Hematopoietic multipotent progenitor cell treated with erythropoietin and hydrocortisone succinate and interleukin-3 and kit ligand, for 8 days (in vitro differentiated cells): ENCODE measurements around the gene VGLL4.

Experiments used
- DNase-seq: peaks from one replicate; pipeline ENCODE4 v3.0.0-alpha.2; 2015

VGLL4 gene

DNA sequence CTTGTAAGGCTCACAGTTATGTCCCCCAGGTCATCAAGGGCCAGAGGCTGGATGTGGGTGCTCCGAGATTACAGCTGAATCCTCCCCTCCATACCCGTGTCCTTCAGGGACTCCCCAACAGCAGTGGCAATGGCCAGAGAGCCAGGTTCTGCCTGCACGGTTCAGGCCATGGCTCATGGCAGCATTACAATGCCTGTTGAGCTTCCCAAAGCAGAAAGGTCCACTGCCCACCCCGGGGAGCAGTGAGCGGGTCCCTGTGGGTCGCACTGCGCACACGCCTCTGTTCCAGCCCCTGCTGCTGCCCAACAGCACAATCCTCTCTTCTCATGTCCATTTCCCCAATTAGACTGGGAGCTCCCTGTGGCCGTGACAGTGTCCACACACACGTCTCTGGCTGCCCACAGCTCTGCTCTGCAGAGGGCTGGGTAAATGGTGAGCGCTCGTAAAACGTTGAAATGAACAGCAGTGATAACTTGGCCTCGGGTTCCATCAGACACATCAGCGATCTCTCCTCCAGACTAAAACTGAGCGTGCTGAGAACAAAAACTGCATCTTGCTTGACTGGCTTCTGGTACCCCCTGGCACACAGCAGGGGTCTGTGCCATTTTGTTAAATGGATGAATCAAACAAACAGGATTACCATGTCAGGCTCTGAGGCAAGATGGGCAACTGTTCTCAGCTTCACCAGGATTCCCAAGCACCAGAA, 80.4 kb downstream of the VGLL4 start:
- DNase-seq: no peak

DNA sequence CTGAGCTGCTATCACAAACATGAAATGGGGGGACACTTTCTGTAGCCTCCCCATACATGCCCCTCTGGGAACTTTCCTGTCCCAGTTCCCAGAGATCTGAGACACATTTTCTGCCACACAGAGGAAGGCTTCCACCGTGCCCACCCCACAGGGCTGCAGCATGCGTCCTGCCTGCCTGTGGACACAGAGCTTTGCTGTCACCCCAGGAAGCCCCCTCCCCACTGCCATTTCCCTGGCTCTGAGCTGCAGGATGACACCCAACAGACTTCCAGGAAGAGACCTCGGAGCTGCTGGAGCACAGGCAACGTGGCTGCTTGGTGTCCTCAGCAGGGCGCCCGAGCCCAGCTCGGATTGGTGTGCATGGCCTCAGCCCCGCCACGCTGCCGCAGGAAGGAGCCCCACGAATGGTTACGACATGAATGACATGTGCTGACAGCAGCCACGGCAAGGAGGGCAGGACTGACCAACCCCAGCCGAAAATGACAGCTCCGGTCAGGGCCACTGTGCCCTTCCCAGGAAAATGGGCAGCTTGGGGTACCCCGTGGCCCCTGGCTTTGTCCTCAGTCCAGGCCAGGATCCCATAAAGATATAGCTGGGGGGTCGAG, 81.3 kb downstream of the VGLL4 start:
- DNase-seq: no peak

DNA sequence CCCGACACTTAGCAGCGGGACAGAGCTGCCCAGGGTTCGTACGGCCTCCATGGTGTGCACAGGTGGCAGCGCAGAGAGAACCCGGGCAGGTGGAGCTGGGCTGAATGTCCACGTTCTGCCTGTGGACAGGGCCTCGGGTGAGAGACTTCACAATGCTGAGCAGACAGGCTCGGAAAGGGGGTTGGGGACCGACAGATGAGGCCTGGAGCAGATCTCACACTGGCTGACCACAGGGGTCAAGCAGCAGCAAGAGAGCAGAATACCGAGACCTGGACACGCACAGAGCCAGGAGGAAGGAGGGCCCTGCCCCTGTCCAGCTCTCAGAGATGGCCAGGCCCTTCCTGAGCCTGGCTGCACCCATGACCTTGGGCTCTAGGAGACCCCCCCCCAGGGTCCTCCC, 83.0 kb downstream of the VGLL4 start:
- no peak for DNase-seq

DNA sequence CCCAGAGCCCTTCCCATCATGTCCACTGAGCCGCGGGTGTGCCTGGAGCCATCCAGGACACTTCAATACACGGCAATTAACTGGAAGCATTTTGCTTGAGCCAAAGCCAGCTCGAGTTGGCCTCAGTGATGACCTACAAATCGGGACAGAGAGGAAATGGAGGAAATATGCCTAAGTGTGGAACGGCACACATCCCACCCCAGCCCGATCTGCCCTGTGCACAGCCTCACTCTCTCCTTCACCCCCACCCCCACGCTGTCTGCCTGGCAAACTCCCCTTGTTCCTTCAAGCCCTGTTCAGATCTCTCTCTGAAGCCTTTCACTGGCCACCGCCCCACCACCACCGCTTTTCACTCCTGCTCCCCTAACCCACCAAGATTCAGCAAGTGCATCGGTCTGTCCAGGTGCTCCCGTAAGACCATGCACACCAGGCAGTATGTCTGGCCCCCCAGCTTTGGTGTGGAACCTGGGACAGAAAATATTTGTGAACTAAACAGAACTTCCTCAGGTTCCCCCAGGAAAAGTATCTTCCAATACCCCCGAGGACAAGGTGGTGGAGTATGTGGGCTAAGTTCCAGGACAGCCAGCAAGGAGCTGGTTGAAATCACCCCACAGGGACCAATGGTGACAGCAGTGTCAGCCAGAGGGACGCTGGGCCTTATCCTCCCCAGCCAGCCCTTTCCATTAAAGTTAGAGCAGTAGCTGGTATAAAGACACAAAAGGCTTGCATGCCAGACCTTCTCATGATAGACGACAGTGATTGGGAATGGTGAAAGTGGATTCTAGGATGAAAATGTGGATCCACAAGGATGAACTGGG, 83.7 kb downstream of the VGLL4 start:
- no peak for DNase-seq

DNA sequence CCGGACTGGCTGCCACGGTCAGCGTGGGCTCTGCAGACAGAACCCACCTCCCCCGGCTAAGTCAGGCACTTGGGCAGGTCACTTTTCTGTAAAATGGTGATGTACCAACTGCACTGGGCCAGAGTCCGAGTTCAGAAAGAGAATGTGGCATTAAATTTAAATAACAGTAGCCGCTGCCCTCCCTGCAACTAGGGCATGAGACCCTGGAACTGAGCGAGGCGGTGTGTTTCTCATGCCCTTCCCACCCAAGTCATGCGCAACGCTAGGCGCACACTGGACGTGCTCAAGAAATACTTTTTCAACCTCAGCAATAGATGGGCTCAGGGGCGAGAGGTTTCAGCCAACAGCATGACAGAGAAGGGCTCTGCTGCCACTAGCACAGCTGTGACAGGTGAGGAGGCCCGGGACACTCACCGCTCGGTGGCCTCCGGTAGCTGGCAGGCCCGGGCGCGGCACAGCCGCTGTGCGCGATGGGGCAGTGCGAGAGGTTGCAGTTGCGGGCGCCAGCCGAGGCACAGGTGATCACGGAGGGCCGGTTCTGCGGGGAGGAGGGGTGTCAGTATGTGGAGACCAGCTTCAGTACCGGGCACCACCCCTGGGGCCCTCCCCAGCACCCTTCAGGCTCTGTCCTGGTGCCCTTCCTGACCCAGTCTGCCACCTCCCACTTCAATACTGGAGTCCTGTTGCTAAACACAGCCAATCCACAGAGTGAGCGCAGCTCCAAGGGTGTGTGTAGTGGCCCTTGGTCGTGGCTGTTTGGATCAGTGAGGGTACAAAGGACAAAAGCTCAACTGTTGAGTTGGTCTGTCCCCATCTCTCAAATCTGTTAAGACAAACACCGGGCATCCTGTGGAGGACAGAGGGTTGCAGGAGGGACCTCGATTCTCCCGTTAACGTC, 84.5 kb downstream of the VGLL4 start:
- DNase-seq: no peak

DNA sequence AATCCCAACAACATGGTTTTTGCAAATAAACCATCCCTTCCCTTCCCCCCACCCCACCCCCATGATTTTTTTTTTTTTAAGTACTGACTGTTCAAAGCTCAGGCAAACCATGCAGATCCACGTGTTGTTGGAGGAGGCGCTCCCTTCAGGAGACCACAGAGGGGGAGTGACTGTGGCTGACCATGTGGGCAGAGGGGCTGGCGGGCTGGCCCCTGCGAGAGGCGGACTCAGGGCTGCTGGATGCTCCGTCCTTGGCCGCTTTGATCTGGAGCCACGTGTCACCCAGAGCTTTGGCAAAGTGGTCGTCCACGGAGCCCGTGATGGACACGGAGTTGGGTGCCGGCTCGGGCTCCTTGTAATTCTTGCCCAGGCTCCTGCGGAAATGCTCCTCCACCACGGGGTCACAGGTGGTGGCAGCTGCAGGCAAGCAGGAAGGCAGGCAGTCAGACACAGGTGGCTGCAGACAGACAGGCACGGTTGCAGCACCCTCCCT, 85.3 kb downstream of the VGLL4 start:
- DNase-seq: no peak

DNA sequence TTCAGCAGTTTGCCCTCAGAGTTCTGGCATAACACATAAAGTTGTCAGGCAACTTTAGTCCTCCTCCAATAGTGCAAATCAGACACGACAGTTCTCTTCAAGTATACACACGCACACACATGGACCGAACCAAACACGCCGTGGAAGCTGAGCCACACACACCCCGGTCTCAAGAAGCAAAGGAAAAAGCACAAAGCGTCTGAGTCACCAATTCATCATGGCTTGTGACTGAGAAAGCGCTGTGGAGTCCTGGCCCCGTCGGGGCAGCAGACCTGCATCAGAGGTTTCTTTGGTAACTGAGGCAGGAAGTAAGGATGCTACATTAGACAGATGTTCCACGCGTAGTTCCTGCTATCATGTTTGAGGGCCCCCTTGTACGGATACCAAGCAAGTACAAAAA, 85.7 kb downstream of the VGLL4 start:
- DNase-seq: no peak

DNA sequence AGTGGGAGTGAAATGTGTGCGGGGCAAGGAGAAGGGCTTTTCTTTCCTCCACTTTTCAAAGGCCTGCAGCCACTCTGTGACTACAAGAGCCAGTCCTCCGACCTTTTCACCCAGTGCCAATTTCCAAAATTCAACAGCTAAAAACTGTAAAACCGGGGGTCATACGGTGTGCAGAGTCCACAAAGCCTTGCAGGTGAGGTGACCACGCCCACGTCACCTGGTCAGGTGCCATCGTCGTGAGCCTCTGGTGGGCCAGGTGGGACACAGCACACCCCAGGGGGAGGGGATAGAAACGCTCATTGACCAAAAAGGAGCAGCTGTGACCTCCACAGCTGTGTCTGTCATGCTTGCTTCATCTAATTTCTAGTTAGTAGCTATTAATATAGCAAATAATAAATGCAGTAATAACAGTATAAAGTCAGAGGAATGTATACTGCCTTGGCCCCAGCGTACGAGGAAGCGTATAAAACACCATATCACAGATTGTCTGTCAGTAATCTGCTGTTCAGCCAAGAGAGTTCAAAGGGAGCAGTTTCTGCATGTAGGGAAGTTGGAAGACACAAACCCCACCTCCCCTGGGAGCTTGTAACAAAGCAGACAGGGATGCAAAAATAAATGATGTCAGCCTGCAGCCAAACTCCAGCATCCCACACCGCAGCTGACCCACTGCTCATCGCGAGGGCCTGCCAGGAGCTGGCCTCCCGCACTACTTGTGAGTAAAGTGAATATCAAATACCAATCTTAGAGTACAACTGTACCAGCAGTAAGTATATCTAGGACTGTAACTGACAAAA, 86.7 kb downstream of the VGLL4 start:
- no peak for DNase-seq

DNA sequence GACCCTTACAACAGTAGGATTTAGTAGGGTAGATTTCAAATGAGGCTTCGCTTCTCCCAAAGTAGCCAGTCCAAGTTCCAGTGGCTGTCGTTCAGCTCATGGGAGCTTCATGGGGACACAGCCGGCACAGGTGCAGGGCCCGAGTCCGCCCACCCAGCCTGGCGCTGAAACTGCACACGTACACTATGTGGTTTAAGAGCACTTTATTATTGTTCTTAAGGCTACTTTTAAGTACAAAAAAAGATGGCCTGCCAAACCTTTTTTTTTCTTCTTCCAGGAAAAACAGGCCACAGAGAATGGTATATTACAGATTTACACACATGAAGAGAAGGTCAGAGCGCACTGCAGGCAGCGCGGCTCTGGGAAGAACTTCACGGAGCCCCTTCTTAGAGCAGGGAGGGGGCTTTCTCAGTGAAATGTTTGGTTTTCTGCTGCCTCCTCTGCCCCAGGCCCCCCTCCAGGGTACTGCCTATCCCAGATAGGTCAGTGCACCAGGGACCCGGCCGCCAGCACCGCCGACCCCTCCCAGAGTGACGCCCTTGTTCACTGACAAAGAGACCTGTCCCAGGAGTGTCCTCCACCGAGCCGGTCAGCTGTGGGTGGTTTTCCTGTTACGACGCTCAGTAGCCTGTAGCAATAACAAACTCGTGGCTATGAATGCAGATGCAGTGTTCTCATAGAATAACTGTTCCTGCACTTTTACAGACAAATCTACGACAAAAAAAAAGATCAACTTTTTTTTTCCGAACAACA, 87.7 kb downstream of the VGLL4 start:
- no peak for DNase-seq

DNA sequence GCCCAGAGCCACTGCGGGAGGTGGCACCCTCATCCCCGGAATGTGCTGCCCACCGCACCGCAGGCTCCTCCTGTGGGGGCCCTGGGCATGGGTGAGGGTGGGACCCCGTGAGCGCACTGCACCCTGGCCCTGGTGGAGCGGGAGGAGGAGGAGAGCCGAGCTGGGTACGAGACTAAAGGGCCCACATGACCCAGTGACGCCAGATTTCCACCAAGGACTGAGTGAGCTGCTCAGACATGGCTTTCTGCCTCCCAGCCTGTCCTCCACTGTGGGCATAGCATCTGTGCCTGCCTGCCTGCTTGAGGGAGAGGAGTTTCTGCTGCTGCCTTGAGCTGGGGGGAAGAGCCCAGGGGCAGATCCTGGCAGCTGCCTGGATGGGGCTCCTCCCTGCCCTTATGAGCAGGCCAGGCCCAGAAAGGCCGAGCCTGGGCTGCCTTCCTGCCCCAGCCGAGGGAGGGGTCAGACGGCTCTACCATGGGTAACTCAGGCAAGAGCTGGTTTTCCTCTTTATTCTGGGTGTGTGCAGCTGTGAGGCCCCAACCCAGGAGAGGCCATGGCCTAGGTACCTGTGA, 88.4 kb downstream of the VGLL4 start:
- DNase-seq: no peak

DNA sequence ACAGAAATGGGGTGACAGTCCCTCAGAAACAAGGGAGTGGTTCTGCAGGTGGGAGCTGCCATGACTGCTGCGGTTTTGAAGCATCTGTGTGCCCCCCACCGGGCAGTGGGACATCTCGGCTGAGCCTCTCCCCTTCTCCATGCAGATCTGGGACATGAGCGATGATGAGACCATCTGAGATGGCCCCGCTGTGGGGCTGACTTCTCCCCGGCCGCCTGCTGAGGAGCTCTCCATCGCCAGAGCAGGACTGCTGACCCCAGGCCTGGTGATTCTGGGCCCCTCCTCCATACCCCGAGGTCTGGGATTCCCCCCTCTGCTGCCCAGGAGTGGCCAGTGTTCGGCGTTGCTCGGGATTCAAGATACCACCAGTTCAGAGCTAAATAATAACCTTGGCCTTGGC, 89.0 kb downstream of the VGLL4 start:
- DNase-seq: no peak

DNA sequence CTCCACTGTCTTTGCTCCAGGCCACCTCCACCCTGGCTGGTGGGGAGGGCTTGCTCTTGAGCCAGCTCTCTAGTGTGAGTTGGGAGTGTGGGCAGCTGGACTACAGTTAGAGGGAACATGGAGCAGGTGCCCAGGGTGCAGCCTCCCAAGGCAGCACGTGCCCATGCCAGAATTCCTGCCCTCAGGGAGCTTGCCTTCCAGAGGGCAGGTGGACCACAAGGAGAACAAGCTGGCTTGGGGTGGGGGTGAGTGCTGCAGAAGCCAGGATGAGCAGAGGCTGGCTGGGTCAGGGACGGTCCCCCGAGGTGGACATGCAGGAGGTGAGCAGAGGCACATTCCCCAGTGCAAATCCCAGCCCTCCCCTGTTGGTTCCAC, 89.5 kb downstream of the VGLL4 start:
- DNase-seq: no peak

DNA sequence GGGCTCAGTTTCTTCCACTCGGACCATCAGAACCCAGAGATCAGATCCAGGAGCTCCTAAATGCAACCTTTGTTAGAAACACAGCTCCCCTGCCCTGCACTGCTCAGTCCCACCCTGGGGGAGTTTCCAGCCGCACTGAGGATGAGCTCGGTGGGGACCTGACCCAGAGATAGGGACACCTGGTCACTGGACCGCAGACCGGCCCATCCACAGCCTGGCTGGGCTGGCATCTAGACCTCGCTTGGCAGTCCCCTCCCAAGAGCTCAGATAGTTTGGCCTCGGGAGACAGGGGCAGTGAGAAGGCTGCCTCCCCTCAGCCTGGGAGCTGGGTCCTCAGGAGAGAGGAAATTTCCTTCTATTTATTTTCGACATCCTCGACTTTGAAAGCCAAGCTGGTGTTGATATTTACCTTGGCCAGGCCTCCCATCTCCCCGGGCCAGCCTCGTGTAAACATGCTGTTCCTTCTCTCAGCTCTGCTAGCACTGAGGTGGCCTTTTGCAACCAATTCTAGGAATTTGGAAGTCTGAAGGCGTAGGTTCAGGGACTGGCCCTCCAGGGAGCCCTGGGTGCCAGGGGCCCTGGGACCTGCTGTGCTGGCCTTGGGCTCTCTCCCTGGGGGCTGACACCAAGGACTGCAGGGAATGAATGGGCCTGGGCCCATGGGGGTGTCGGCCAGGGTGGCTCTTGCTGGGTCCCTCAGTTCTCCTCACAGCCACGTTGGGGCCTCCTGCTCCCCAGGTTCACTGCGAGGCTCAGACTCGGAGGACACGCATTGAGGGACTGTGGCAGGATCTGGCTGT, 90.1 kb downstream of the VGLL4 start:
- no peak for DNase-seq

DNA sequence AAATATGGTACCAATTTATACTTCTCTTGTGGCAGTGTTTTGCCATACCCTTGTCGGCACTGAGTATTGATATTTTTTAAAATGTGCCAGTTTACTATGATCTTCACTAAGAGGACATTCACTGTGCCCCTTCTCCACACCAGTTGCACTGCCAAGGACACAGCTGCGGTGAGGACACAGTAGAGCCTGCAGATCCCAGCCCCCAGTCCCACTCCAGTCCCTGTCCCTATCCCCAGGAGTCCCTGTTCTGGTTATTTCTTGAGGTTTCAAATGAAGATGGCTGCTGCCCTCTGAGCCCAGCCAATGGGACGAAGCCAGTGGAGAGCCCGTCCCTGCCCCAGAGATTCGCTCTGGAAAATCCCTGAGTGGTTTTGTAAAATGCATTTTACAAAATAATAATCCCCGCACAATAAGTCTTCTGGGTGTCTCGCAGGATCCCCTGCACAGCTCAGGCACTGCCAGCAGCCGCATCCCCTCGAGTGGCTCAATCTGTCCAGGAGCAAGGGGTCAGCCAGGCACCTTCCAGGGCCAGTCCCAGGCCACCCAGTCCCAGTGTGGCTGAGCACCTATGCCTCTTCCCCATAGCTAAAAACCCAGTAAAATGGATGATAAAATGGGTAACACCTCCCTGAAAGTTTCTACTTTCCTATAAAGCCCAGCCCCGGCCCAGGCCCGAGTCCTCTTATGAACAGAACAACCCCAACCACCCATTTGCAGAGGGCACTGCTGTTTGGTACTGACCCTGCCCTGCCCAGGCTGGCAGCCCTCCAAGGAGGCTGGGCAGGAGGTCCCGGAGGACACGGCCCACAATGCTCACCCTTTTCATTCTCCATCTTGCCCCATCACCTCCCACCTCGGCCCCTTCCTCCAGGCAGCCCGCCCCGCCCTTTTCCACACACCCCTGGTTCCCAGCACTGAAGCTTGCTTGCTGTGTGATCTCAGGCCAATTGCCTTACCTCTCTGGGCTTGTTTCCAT, 91.1 kb downstream of the VGLL4 start:
- DNase-seq: no peak

DNA sequence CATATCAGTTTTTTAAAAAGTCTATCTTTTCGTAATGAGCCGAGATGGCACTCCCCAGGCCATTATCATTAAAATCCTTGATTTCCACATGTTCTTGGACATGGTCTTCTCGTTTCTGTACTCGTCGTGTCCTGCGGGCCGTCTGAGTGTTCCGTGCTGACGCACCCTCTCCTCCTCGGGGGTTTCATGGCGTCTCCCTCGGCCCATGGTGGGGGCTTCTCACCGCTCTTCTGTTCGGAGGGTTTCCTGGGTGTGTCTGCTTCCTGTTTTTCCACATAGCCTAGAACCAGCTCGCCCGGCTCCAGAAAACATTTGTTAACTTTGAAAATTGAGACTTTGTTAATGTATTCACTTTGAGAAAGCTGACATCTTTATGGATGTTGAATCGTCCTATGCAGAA, 92.7 kb downstream of the VGLL4 start:
- no peak for DNase-seq

DNA sequence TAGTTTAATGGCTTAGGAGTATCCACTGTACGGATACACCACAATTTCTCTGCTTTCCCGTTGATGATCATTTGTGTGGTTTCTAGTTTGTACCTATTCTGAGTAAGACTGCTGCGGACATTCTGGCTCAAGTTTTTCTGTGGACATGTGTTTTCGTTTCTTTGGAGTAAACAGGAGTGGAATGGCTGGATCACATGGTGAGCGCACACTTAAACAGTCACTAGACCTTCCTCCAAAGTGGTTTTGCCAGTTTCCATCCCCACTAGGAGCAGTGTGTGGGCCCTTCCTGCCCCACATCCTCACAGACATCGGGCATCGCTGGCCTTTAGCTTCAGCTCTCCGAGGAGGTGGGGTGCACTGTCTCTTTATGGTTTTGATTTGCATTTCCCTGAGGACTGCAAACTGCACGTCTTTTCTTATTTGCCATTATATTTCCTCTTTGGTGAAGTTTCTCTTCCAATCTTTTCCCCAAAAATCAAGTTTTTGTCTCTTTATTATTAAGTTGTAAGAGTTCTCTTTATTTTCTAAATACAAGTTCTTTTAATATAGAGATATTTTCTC, 94.1 kb downstream of the VGLL4 start:
- DNase-seq: no peak

DNA sequence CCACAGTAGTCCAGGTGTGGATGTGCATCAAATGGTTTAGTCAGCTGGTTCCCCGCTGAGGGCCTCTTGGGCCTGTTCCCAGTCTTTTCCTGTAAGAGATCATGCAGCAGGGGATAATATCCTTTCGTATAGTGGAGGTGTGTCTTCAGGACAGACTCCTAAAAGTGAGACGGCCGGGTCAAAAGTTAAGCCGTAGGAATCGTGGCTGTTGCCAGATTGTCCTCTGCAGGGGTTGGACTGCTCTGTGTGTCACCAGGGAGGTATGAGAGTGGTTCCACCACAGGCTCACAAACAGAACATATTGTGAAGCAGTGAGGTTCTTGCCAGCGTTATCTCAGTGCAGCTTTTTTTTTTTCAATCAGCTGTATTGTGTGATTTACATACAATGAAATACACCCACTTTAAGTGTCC, 95.0 kb downstream of the VGLL4 start:
- peak; percentile 11 for DNase-seq

DNA sequence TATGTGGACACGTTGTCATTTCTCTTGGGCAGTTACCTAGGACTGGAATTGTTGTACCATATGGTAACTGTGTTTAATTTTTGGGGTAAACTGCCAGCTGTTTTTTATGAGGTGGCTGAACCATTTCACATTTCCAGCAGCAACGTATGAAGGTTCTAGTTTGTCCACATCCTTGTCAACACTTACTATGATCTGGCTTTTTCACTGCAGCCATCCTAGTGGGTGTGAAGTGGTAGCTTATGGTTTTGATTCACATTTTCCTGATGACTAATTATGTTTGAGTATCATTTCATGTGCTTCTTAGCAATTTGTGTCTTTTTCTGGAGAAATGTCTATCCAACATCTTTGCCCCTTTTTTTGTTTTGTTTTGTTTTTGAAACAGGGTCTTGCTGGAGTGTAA, 96.2 kb downstream of the VGLL4 start:
- DNase-seq: no peak
